Measurements from ENCODE around the gene EEF1E1. TPM values are rescaled to one million over a fixed set of nuclear protein-coding genes. Genes with fewer than 3 reads are reported as not detected.

The EEF1E1 gene
- total and polyA plus RNA-seq, 9 of the 15 experiments (the other 6 are each of a cell fraction or from before 2014, with no cell fraction given): 135 to 1,355 (median 327) TPM

GRCh38 chr6:8063761-8064637, 38.3 kb downstream of the EEF1E1 start, which contains the start of gene BLOC1S5 (continued):
- TF ChIP-seq RBM34 (IDR thresholded peaks at IDR 0.05; ENCODE audit: borderline replicate concordance, insufficient read depth, low read length) (no peak), NCOR1 (IDR thresholded peaks at IDR 0.05) (no peak), POU5F1 (IDR thresholded peaks at IDR 0.05; ENCODE audit: borderline replicate concordance, low read depth, low read length, partially characterized antibody) (peak; percentile 60), CBFA2T2 (conservative IDR thresholded peaks at IDR 0.05) (no peak), POLR2A (conservative IDR thresholded peaks at IDR 0.05) (peak; percentile 96), PHTF2 (CRISPR knock-in tag; IDR thresholded peaks at IDR 0.05) (no peak), POLR2G (IDR thresholded peaks at IDR 0.05; ENCODE audit: low read depth, low read length) (peak; percentile 96), CREB3L1 (IDR thresholded peaks at IDR 0.05; ENCODE audit: borderline replicate concordance, low read depth) (peak; percentile 57; the same call in 1 of the 2 replicates), VEZF1 (CRISPR knock-in tag; IDR thresholded peaks at IDR 0.05) (peak; percentile 49), LCOR (CRISPR knock-in tag; IDR thresholded peaks at IDR 0.05) (peak; percentile 78), MTA2 (IDR thresholded peaks at IDR 0.05; ENCODE audit: low read depth) (no peak; the same call in 1 of the 2 replicates), ETV5 (CRISPR knock-in tag; IDR thresholded peaks at IDR 0.05; ENCODE audit: low read depth) (peak; percentile 99), ZKSCAN8 (CRISPR knock-in tag; IDR thresholded peaks at IDR 0.05) (no peak), E2F4 (CRISPR knock-in tag; IDR thresholded peaks at IDR 0.05; ENCODE audit: low read depth) (no peak; the same call in 1 of the 2 replicates), CBFA2T3 (IDR thresholded peaks at IDR 0.05) (no peak), HNRNPLL (IDR thresholded peaks at IDR 0.05; ENCODE audit: low read depth, low read length, poor library complexity, severe bottlenecking) (peak; percentile 85), RHOXF2B (CRISPR knock-in tag; conservative IDR thresholded peaks at IDR 0.05) (no peak), NR0B1 (IDR thresholded peaks at IDR 0.05; ENCODE audit: partially characterized antibody) (no peak), E2F3 (CRISPR knock-in tag; IDR thresholded peaks at IDR 0.05) (peak; percentile 60; the same call in 1 of the 2 replicates)
